ENCODE measurements around the gene LLPH. TPM values are rescaled to one million over a fixed set of nuclear protein-coding genes. Genes with fewer than 3 reads are reported as not detected.

LLPH gene
- total RNA-seq, 5 donors from 2014 or later (not counting 1 experiment from before 2014, with no cell fraction given) = 16.6 to 24.3 (median 22.3) TPM

GRCh38 chr12:66117242-66117641 lies 13.3 kb downstream of the LLPH start:
- DNase-seq = no peak
- CTCF ChIA-PET = interaction anchor here (0.8 to 1.2 kb wide), 2 partner anchors 10 to 14 kb away, joined by 3 read pairs; partner anchors contain the start of gene LLPH (in 1 of the 2)
- H3K9me3 Mint-ChIP-seq = no peaks in the 10 kb centered on the region
- no peak overlapping the region for H3K4me3 ChIP-seq (ENCODE audit: control insufficient read depth in 1 of 2, extremely low read depth in 1 of 2, low read length in 1 of 2)
- peaks cover 9 to 13% (median 12%) of the 10 kb centered on the region in 3 donors for H3K4me1 Mint-ChIP-seq
- no CpG with 5 or more reads among the region's 2 CpGs for WGBS (ENCODE audit: insufficient coverage)
- H3K27ac Mint-ChIP-seq = no peak overlapping the region
- POLR2A ChIA-PET = no interaction called here
- H3K27me3 Mint-ChIP-seq = no peaks in the 10 kb centered on the region
- no peaks in the 10 kb centered on the region for H3K9me3 ChIP-seq
- H3K36me3 Mint-ChIP-seq = peaks cover 9% of the 10 kb centered on the region
- H3K27me3 ChIP-seq (replicated peaks in 1 of 2; ENCODE audit: control insufficient read depth in 2 of 2, extremely low read depth in 1 of 2, insufficient read depth in 2 of 2, low read length in 1 of 2) = no peaks in the 10 kb centered on the region
- peaks cover 0 to 17% of the 10 kb centered on the region in 2 donors for H3K36me3 ChIP-seq (ENCODE audit: control insufficient read depth in 2 of 2, extremely low read depth in 1 of 2, insufficient read depth in 1 of 2, low read length in 1 of 2)
- H3K4me3 Mint-ChIP-seq = no peak overlapping the region
- H3K27ac ChIP-seq (ENCODE audit: low read length) = no peak overlapping the region
- ATAC-seq (replicated peaks in 1 of 4) = no peak
- peaks cover 0 to 3% of the 10 kb centered on the region in 2 experiments for H3K4me1 ChIP-seq (ENCODE audit: control insufficient read depth in 1 of 2, extremely low read depth in 1 of 2, insufficient read depth in 2 of 2, low read length in 2 of 2)

- no peaks in the 10 kb centered on the region for H3K27me3 ChIP-seq (replicated peaks in 1 of 2; ENCODE audit: control insufficient read depth in 2 of 2, extremely low read depth in 1 of 2, insufficient read depth in 2 of 2, low read length in 1 of 2)
- WGBS (ENCODE audit: insufficient coverage) = 100% methylated on average over 2 of the region's 4 CpGs
- POLR2A ChIA-PET = no interaction called here
- Mint-ChIP-seq H3K27me3 (no peaks in the 10 kb centered on the region), H3K27ac (no peak overlapping the region), H3K9me3 (no peaks in the 10 kb centered on the region), H3K4me3 (no peak overlapping the region), H3K4me1 (peaks cover 7 to 8% (median 7%) of the 10 kb centered on the region in 3 donors), H3K36me3 (peaks cover 6% of the 10 kb centered on the region)
- H3K4me1 ChIP-seq (ENCODE audit: control insufficient read depth in 1 of 2, extremely low read depth in 1 of 2, insufficient read depth in 2 of 2, low read length in 2 of 2) = peaks cover 0 to 3% of the 10 kb centered on the region in 2 experiments
- no peak overlapping the region for H3K27ac ChIP-seq (ENCODE audit: low read length)
- DNase-seq (no peak), ATAC-seq (replicated peaks in 1 of 4) (no peak)
- no peaks in the 10 kb centered on the region for H3K9me3 ChIP-seq
- peaks cover 0 to 6% of the 10 kb centered on the region in 2 donors for H3K36me3 ChIP-seq (ENCODE audit: control insufficient read depth in 2 of 2, extremely low read depth in 1 of 2, insufficient read depth in 1 of 2, low read length in 1 of 2)
- H3K4me3 ChIP-seq (ENCODE audit: control insufficient read depth in 1 of 2, extremely low read depth in 1 of 2, low read length in 1 of 2) = no peak overlapping the region
- CTCF ChIA-PET = no interaction called here
Measured at GRCh38 chr12:66115071-66115600, 15.4 kb downstream of the LLPH start.

- CTCF ChIA-PET = interaction anchor here (0.6 to 0.7 kb wide), 2 partner anchors 90 to 94 kb away, joined by 3 read pairs; no protein-coding TSS in a partner anchor
- no peak for ATAC-seq (replicated peaks in 1 of 4)
- no peak overlapping the region for H3K27ac ChIP-seq (ENCODE audit: low read length)
- no peaks in the 10 kb centered on the region for H3K27me3 Mint-ChIP-seq
- no peaks in the 10 kb centered on the region for H3K4me1 ChIP-seq (ENCODE audit: control insufficient read depth in 1 of 2, extremely low read depth in 1 of 2, insufficient read depth in 2 of 2, low read length in 2 of 2)
- H3K36me3 ChIP-seq (ENCODE audit: control insufficient read depth in 2 of 2, extremely low read depth in 1 of 2, insufficient read depth in 1 of 2, low read length in 1 of 2) = peaks cover 0 to under 1% of the 10 kb centered on the region in 2 donors
- no CpG with 5 or more reads among the region's 1 CpG for WGBS (ENCODE audit: insufficient coverage)
- POLR2A ChIA-PET = no interaction called here
- H3K9me3 Mint-ChIP-seq = no peaks in the 10 kb centered on the region
- no peak overlapping the region for H3K27ac Mint-ChIP-seq
- no peaks in the 10 kb centered on the region for H3K9me3 ChIP-seq
- H3K27me3 ChIP-seq (replicated peaks in 1 of 2; ENCODE audit: control insufficient read depth in 2 of 2, extremely low read depth in 1 of 2, insufficient read depth in 2 of 2, low read length in 1 of 2) = no peaks in the 10 kb centered on the region
- no peak overlapping the region for H3K4me3 Mint-ChIP-seq
- no peak for DNase-seq
- no peaks in the 10 kb centered on the region for H3K4me1 Mint-ChIP-seq
- no peak overlapping the region for H3K4me3 ChIP-seq (ENCODE audit: control insufficient read depth in 1 of 2, extremely low read depth in 1 of 2, low read length in 1 of 2)
- no peaks in the 10 kb centered on the region for H3K36me3 Mint-ChIP-seq
Measured at GRCh38 chr12:66113471-66113870, 17.1 kb downstream of the LLPH start.

GRCh38 chr12:66111605-66112004 lies 18.9 kb downstream of the LLPH start:
- H3K4me1 ChIP-seq (ENCODE audit: control insufficient read depth in 1 of 2, extremely low read depth in 1 of 2, insufficient read depth in 2 of 2, low read length in 2 of 2) = no peaks in the 10 kb centered on the region
- Mint-ChIP-seq H3K27ac (no peak overlapping the region), H3K4me3 (no peak overlapping the region), H3K36me3 (no peaks in the 10 kb centered on the region), H3K4me1 (peaks cover 0 to 4% (median 2%) of the 10 kb centered on the region in 3 donors), H3K27me3 (peaks cover 0 to 2% of the 10 kb centered on the region in 2 donors), H3K9me3 (no peaks in the 10 kb centered on the region)
- ChIA-PET POLR2A (no interaction called here), CTCF (no interaction called here)
- ATAC-seq (replicated peaks in 1 of 4) (no peak), DNase-seq (no peak)
- peaks cover 0 to 5% of the 10 kb centered on the region in 2 experiments for H3K27me3 ChIP-seq (replicated peaks in 1 of 2; ENCODE audit: control insufficient read depth in 2 of 2, extremely low read depth in 1 of 2, insufficient read depth in 2 of 2, low read length in 1 of 2)
- H3K36me3 ChIP-seq (ENCODE audit: control insufficient read depth in 2 of 2, extremely low read depth in 1 of 2, insufficient read depth in 1 of 2, low read length in 1 of 2) = no peaks in the 10 kb centered on the region
- H3K4me3 ChIP-seq (ENCODE audit: control insufficient read depth in 1 of 2, extremely low read depth in 1 of 2, low read length in 1 of 2) = no peak overlapping the region
- H3K9me3 ChIP-seq = no peaks in the 10 kb centered on the region
- no peak overlapping the region for H3K27ac ChIP-seq (ENCODE audit: low read length)

- H3K27ac Mint-ChIP-seq = no peak overlapping the region
- CTCF ChIA-PET = interaction anchor here in 1 of 2 donors (1.0 to 1.7 kb wide), 2 partner anchors 1214 to 1218 kb away, joined by 3 read pairs; no protein-coding TSS in a partner anchor
- no peak for DNase-seq
Measured at GRCh38 chr12:66109056-66109455, 21.5 kb downstream of the LLPH start.

GRCh38 chr12:66108386-66108785 lies 22.2 kb downstream of the LLPH start:
- H3K27ac Mint-ChIP-seq = no peak overlapping the region
- Histone ChIP-seq H3K4me3 (ENCODE audit: control insufficient read depth in 1 of 2, extremely low read depth in 1 of 2, low read length in 1 of 2) (no peak overlapping the region), H3K27me3 (replicated peaks in 1 of 2; ENCODE audit: control insufficient read depth in 2 of 2, extremely low read depth in 1 of 2, insufficient read depth in 2 of 2, low read length in 1 of 2) (peaks cover 0 to 5% of the 10 kb centered on the region in 2 experiments), H3K27ac (ENCODE audit: low read length) (no peak overlapping the region), H3K9me3 (no peaks in the 10 kb centered on the region), H3K36me3 (ENCODE audit: control insufficient read depth in 2 of 2, extremely low read depth in 1 of 2, insufficient read depth in 1 of 2, low read length in 1 of 2) (no peaks in the 10 kb centered on the region), H3K4me1 (ENCODE audit: control insufficient read depth in 1 of 2, extremely low read depth in 1 of 2, insufficient read depth in 2 of 2, low read length in 2 of 2) (no peaks in the 10 kb centered on the region)
- no peaks in the 10 kb centered on the region for H3K9me3 Mint-ChIP-seq
- H3K36me3 Mint-ChIP-seq = no peaks in the 10 kb centered on the region
- ChIA-PET CTCF (interaction anchor here (0.9 to 1.7 kb wide), 2 partner anchors 1213 to 1219 kb away, joined by 3 read pairs; no protein-coding TSS in a partner anchor), POLR2A (no interaction called here)
- H3K4me1 Mint-ChIP-seq = peaks cover 0 to 4% (median 2%) of the 10 kb centered on the region in 3 donors
- ATAC-seq (replicated peaks in 1 of 4) = no peak
- DNase-seq = no peak
- no CpG with 5 or more reads among the region's 1 CpG for WGBS (ENCODE audit: insufficient coverage)
- no peak overlapping the region for H3K4me3 Mint-ChIP-seq
- H3K27me3 Mint-ChIP-seq = peaks cover 2 to 7% of the 10 kb centered on the region in 2 donors

More at GRCh38 chr12:66109056-66109455, 21.5 kb downstream of the LLPH start:
- peaks cover 2 to 7% of the 10 kb centered on the region in 2 donors for H3K27me3 Mint-ChIP-seq
- H3K4me1 ChIP-seq (ENCODE audit: control insufficient read depth in 1 of 2, extremely low read depth in 1 of 2, insufficient read depth in 2 of 2, low read length in 2 of 2) = no peaks in the 10 kb centered on the region
- H3K4me1 Mint-ChIP-seq = peaks cover 0 to 4% (median 2%) of the 10 kb centered on the region in 3 donors
- H3K4me3 ChIP-seq (ENCODE audit: control insufficient read depth in 1 of 2, extremely low read depth in 1 of 2, low read length in 1 of 2) = no peak overlapping the region
- no peak overlapping the region for H3K27ac ChIP-seq (ENCODE audit: low read length)
- H3K9me3 Mint-ChIP-seq = no peaks in the 10 kb centered on the region
- WGBS (ENCODE audit: insufficient coverage) = no CpG with 5 or more reads among the region's 4 CpGs
- POLR2A ChIA-PET = no interaction called here
- H3K36me3 ChIP-seq (ENCODE audit: control insufficient read depth in 2 of 2, extremely low read depth in 1 of 2, insufficient read depth in 1 of 2, low read length in 1 of 2) = no peaks in the 10 kb centered on the region
- H3K27me3 ChIP-seq (replicated peaks in 1 of 2; ENCODE audit: control insufficient read depth in 2 of 2, extremely low read depth in 1 of 2, insufficient read depth in 2 of 2, low read length in 1 of 2) = peaks cover 0 to 5% of the 10 kb centered on the region in 2 experiments
- no peak for ATAC-seq (replicated peaks in 1 of 4)
- no peaks in the 10 kb centered on the region for H3K9me3 ChIP-seq
- H3K4me3 Mint-ChIP-seq = no peak overlapping the region
- no peaks in the 10 kb centered on the region for H3K36me3 Mint-ChIP-seq

Measured in T-cell (primary cell).